Neural cell (in vitro differentiated cells): ENCODE results near the gene SIK3. TPM values are rescaled to one million over a fixed set of nuclear protein-coding genes. Genes with fewer than 3 reads are reported as not detected.

ENCODE experiments used
- H2AFZ ChIP-seq: fragments of 200-600, 300-800 bp; sonication (generic), shearing (Covaris generic); 2 replicates; pipeline ENCODE4 v1.6.0; 2014; ENCODE audit warnings: low read depth, mild to moderate bottlenecking, antibody characterized with exemption, low read length, moderate library complexity
- H3F3A ChIP-seq: fragments of 200-600 bp; shearing (Covaris generic); 2 replicates; pipeline ENCODE4 v1.6.1; 2016; ENCODE audit warnings: mild to moderate bottlenecking, moderate library complexity, mixed read lengths, antibody characterized with exemption, low read length; ENCODE audit not compliant: insufficient read depth, poor library complexity, severe bottlenecking
- H3K27ac ChIP-seq: fragments of 200-600, 300-800 bp; sonication (generic), shearing (Covaris generic); 2 replicates; pipeline ENCODE4 v1.5.1; 2014; ENCODE audit warnings: mild to moderate bottlenecking, low read length, moderate library complexity
- H3K27me3 ChIP-seq: fragments of 300-800, 200-600 bp; sonication (generic), shearing (Covaris generic); 2 replicates; pipeline ENCODE4 v1.6.0; 2014; ENCODE audit warnings: mild to moderate bottlenecking, low read depth, low read length, moderate library complexity; ENCODE audit not compliant: insufficient read depth
- H3K36me3 ChIP-seq: fragments of 300-800, 200-600 bp; sonication (generic), shearing (Covaris generic); 2 replicates; pipeline ENCODE4 v1.5.1; 2014; ENCODE audit warnings: mild to moderate bottlenecking, antibody characterized with exemption, low read length, moderate library complexity; ENCODE audit not compliant: insufficient read depth
- H3K4me2 ChIP-seq: fragments of 300-800, 200-600 bp; sonication (generic), shearing (Covaris generic); 2 replicates; pipeline ENCODE4 v1.6.0; 2014; ENCODE audit warnings: mild to moderate bottlenecking, low read length
- H3K4me3 ChIP-seq: fragments of 300-800, 200-600 bp; sonication (generic), shearing (Covaris generic); 2 replicates; pipeline ENCODE4 v1.5.1; 2014; ENCODE audit warnings: mild to moderate bottlenecking, low read length, moderate library complexity
- H3K79me2 ChIP-seq: fragments of 200-600 bp; shearing (Covaris generic); replicated peaks from 2 replicates; pipeline ENCODE4 v1.6.0; 2014; ENCODE audit warnings: mild to moderate bottlenecking, low read length, moderate library complexity; ENCODE audit not compliant: insufficient read depth
- H3K9ac ChIP-seq: fragments of 300-800, 200-600 bp; sonication (generic), shearing (Covaris generic); 2 replicates; pipeline ENCODE4 v1.6.1; 2016; ENCODE audit warnings: mild to moderate bottlenecking, low read length, mixed read lengths
- H3K9me2 ChIP-seq: fragments of 200-600 bp; shearing (Covaris generic); 2 replicates; pipeline ENCODE4 v1.6.1; 2016; ENCODE audit warnings: mild to moderate bottlenecking, low read length, mixed read lengths; ENCODE audit not compliant: insufficient read depth
- H3K9me3 ChIP-seq: fragments of 200-600, 300-800 bp; sonication (generic), shearing (Covaris generic); 2 replicates; pipeline ENCODE4 v1.6.1; 2016; ENCODE audit warnings: mild to moderate bottlenecking, mixed run types, low read length, moderate library complexity, mixed read lengths
- H4K20me1 ChIP-seq: fragments of 200-600 bp; shearing (Covaris generic); 2 replicates; pipeline ENCODE4 v1.6.1; 2016; ENCODE audit warnings: mild to moderate bottlenecking, mixed run types; ENCODE audit not compliant: insufficient read depth
- EP300 ChIP-seq: fragments of 450-650 bp; conservative IDR thresholded peaks from 2 replicates; pipeline ENCODE4 v1.6.1; 2014; ENCODE audit warnings: antibody characterized with exemption, mild to moderate bottlenecking, moderate library complexity; ENCODE audit not compliant: poor library complexity, severe bottlenecking
- EZH2 ChIP-seq: fragments of 200-600, 300-800 bp; shearing (Covaris generic), sonication (generic); IDR thresholded peaks from 2 replicates; pipeline ENCODE4 v1.6.1; 2014; ENCODE audit warnings: antibody characterized with exemption, low read length, borderline replicate concordance, mild to moderate bottlenecking; ENCODE audit not compliant: insufficient read depth, poor library complexity, severe bottlenecking
- MXI1 ChIP-seq: fragments of 450-650 bp; conservative IDR thresholded peaks from 2 replicates; pipeline ENCODE4 v1.6.1; 2014; ENCODE audit warnings: antibody characterized with exemption, mild to moderate bottlenecking; ENCODE audit not compliant: poor library complexity, severe bottlenecking
- POLR2AphosphoS5 ChIP-seq: IDR thresholded peaks from 2 replicates; pipeline ENCODE4 v1.6.1; 2012
- RAD21 ChIP-seq: fragments of 450-650 bp; conservative IDR thresholded peaks from 2 replicates; pipeline ENCODE4 v1.6.1; 2014; ENCODE audit warnings: antibody characterized with exemption, mild to moderate bottlenecking, moderate library complexity
- SMC3 ChIP-seq: fragments of 450-650 bp; conservative IDR thresholded peaks from 2 replicates; pipeline ENCODE4 v1.6.1; 2014; ENCODE audit warnings: antibody characterized with exemption, mild to moderate bottlenecking, moderate library complexity; ENCODE audit not compliant: poor library complexity
- TAF1 ChIP-seq: IDR thresholded peaks from 2 replicates; pipeline ENCODE4 v1.6.1; 2012; ENCODE audit warnings: low read depth
- polyA plus RNA-seq: library from polyadenylated mRNA; depleted of rRNA; stranded (reverse); fragments of >200 nt; gene quantifications from 2 replicates; pipeline ENCODE4 v1.2.3, GENCODE V29; 2014
- TF ChIP-seq, protein P1 (sequence below): fragments of 450-650 bp; IDR thresholded peaks from 2 replicates; pipeline ENCODE4 v1.5.1; 2014; ENCODE audit warnings: antibody characterized with exemption, mild to moderate bottlenecking, moderate library complexity; ENCODE audit not compliant: poor library complexity, severe bottlenecking
- TF ChIP-seq, protein P2 (sequence below): IDR thresholded peaks from 2 replicates; pipeline ENCODE4 v1.6.1; 2012; ENCODE audit warnings: borderline replicate concordance

Gene SIK3
- polyA plus RNA-seq, 1 donor from 2014 or later, result 11.2 TPM

DNA sequence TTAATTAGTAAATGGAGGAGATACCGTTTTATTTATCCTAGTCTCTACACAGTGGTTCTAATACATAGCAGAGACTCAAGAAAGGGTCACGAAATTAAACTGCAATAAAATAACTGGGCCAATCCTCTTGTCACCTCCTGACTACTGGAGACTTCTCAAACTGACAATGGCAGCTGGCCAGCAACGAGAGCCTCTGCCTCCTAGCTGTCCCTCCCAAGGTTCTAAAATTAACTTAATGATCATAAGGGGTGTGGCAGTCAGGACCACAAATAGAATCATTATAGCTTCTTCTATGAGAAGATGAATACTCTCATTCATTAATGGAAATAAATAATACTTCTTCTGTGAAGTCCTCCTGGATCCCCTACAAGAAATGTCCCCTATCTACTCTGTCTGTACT, 197.0 kb downstream of the SIK3 start:
- H3K4me2 ChIP-seq, result no peak overlapping the region
- H3K9me2 ChIP-seq, result no peaks in the 10 kb centered on the region
- no peaks in the 10 kb centered on the region for H4K20me1 ChIP-seq
- H3K27me3 ChIP-seq, result no peaks in the 10 kb centered on the region
- H2AFZ ChIP-seq, result no peak overlapping the region
- H3F3A ChIP-seq, result no peaks in the 10 kb centered on the region
- no peak overlapping the region for H3K27ac ChIP-seq
- H3K9ac ChIP-seq, result no peak overlapping the region
- H3K9me3 ChIP-seq, result no peaks in the 10 kb centered on the region
- no peaks in the 10 kb centered on the region for H3K36me3 ChIP-seq
- H3K79me2 ChIP-seq, result no peaks in the 10 kb centered on the region
- TF ChIP-seq, protein P1, sequence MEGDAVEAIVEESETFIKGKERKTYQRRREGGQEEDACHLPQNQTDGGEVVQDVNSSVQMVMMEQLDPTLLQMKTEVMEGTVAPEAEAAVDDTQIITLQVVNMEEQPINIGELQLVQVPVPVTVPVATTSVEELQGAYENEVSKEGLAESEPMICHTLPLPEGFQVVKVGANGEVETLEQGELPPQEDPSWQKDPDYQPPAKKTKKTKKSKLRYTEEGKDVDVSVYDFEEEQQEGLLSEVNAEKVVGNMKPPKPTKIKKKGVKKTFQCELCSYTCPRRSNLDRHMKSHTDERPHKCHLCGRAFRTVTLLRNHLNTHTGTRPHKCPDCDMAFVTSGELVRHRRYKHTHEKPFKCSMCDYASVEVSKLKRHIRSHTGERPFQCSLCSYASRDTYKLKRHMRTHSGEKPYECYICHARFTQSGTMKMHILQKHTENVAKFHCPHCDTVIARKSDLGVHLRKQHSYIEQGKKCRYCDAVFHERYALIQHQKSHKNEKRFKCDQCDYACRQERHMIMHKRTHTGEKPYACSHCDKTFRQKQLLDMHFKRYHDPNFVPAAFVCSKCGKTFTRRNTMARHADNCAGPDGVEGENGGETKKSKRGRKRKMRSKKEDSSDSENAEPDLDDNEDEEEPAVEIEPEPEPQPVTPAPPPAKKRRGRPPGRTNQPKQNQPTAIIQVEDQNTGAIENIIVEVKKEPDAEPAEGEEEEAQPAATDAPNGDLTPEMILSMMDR, result no peak
- TF ChIP-seq POLR2AphosphoS5 (no peak), EP300 (no peak), SMC3 (no peak), RAD21 (no peak), MXI1 (no peak), EZH2 (no peak), TAF1 (no peak)
- TF ChIP-seq, protein P2, sequence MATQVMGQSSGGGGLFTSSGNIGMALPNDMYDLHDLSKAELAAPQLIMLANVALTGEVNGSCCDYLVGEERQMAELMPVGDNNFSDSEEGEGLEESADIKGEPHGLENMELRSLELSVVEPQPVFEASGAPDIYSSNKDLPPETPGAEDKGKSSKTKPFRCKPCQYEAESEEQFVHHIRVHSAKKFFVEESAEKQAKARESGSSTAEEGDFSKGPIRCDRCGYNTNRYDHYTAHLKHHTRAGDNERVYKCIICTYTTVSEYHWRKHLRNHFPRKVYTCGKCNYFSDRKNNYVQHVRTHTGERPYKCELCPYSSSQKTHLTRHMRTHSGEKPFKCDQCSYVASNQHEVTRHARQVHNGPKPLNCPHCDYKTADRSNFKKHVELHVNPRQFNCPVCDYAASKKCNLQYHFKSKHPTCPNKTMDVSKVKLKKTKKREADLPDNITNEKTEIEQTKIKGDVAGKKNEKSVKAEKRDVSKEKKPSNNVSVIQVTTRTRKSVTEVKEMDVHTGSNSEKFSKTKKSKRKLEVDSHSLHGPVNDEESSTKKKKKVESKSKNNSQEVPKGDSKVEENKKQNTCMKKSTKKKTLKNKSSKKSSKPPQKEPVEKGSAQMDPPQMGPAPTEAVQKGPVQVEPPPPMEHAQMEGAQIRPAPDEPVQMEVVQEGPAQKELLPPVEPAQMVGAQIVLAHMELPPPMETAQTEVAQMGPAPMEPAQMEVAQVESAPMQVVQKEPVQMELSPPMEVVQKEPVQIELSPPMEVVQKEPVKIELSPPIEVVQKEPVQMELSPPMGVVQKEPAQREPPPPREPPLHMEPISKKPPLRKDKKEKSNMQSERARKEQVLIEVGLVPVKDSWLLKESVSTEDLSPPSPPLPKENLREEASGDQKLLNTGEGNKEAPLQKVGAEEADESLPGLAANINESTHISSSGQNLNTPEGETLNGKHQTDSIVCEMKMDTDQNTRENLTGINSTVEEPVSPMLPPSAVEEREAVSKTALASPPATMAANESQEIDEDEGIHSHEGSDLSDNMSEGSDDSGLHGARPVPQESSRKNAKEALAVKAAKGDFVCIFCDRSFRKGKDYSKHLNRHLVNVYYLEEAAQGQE, result no peak
- H3K4me3 ChIP-seq, result no peak overlapping the region

DNA sequence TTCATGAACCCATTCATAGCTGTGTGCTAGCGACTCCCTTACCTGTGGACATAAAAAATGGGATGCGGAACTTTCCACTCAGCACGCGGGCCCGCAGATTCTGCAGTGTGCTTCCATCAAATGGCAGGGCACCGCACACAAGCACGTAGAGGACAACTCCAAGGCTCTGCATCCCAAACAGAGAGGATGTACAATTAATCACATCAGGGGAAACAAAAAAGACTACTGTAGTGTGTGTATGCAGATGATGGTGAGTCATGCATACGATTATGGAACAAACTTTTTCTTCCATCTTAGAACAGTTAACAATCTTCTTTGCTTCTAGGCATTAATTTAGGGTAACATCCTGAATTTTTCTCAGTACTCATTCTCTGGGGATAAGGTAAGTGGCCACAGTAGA, 202.0 kb downstream of the SIK3 start:
- Histone ChIP-seq H3K9me2 (no peaks in the 10 kb centered on the region), H3K4me2 (no peak overlapping the region), H3K27ac (no peak overlapping the region), H3K79me2 (no peaks in the 10 kb centered on the region), H3F3A (no peaks in the 10 kb centered on the region), H2AFZ (no peak overlapping the region), H3K27me3 (no peaks in the 10 kb centered on the region), H3K4me3 (no peak overlapping the region), H3K9me3 (no peaks in the 10 kb centered on the region), H4K20me1 (no peaks in the 10 kb centered on the region), H3K9ac (no peak overlapping the region), H3K36me3 (peaks cover 9% of the 10 kb centered on the region)
- TF ChIP-seq, protein P1, result no peak
- TF ChIP-seq RAD21, result no peak
- no peak for TF ChIP-seq MXI1
- TF ChIP-seq, protein P2, result no peak
